ENCODE results near the gene LRP3.

DNA sequence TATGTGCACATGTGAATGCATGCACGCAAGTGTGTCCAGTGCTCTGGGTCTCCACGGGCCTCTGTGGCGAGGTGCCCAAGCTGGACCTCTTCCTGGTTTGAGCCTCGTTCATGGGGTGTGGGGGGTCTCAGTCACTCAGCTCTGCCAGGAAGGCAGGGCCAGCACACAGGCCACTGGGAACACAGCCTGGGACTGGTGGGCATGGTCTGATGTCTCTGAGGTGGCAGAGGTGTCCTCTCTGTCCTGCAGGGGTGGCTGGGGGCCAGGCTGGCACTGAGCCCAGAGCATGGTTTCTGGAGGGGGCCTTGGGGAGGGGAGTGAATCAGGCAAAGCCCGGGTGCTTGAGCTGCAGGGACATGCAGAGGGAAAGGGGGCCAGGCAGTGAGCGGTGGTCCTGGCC lies 9.4 kb downstream of the LRP3 start:
- TF ChIP-seq, protein P1, sequence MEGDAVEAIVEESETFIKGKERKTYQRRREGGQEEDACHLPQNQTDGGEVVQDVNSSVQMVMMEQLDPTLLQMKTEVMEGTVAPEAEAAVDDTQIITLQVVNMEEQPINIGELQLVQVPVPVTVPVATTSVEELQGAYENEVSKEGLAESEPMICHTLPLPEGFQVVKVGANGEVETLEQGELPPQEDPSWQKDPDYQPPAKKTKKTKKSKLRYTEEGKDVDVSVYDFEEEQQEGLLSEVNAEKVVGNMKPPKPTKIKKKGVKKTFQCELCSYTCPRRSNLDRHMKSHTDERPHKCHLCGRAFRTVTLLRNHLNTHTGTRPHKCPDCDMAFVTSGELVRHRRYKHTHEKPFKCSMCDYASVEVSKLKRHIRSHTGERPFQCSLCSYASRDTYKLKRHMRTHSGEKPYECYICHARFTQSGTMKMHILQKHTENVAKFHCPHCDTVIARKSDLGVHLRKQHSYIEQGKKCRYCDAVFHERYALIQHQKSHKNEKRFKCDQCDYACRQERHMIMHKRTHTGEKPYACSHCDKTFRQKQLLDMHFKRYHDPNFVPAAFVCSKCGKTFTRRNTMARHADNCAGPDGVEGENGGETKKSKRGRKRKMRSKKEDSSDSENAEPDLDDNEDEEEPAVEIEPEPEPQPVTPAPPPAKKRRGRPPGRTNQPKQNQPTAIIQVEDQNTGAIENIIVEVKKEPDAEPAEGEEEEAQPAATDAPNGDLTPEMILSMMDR (IDR thresholded peaks at IDR 0.05): no peak
- TF ChIP-seq POLR2A (IDR thresholded peaks at IDR 0.05) (no peak), EP300 (IDR thresholded peaks at IDR 0.05) (no peak), POLR2AphosphoS5 (IDR thresholded peaks at IDR 0.05) (no peak)

Measured in upper lobe of left lung (tissue), 4 donors.